ENCODE data around the gene INTS13.

DNA sequence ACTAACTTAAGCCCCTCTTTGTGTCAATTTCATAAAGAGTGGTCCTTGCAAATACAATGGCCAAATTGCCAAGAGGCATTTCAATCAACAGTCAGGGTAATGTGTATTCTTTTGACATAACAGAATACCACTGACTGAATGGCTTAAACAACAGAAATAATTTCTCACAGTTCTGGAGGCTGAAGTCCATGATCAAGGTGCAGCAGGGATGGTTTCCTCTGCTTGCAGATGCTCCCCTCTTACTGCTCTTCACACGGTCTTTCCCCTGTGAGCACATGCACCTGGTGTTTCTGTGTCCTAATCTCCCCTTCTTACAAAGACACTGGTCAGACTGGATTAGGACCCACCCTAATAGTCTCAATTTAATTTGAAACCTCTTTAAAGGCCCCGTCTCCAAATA lies 32.4 kb upstream of the INTS13 start:
- TF ChIP-seq, protein P1, sequence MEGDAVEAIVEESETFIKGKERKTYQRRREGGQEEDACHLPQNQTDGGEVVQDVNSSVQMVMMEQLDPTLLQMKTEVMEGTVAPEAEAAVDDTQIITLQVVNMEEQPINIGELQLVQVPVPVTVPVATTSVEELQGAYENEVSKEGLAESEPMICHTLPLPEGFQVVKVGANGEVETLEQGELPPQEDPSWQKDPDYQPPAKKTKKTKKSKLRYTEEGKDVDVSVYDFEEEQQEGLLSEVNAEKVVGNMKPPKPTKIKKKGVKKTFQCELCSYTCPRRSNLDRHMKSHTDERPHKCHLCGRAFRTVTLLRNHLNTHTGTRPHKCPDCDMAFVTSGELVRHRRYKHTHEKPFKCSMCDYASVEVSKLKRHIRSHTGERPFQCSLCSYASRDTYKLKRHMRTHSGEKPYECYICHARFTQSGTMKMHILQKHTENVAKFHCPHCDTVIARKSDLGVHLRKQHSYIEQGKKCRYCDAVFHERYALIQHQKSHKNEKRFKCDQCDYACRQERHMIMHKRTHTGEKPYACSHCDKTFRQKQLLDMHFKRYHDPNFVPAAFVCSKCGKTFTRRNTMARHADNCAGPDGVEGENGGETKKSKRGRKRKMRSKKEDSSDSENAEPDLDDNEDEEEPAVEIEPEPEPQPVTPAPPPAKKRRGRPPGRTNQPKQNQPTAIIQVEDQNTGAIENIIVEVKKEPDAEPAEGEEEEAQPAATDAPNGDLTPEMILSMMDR (IDR thresholded peaks at IDR 0.05) = no peak
- TF ChIP-seq POLR2A (IDR thresholded peaks at IDR 0.05) = no peak
